K562 (cell line): ENCODE measurements around the gene SPEM3. TPM values are rescaled to one million over a fixed set of nuclear protein-coding genes. Genes with fewer than 3 reads are reported as not detected.

Experiments used
- ATAC-seq: fragments of 200-7000 bp; cut with Tn5 transposase; 3 replicates; pipeline ENCODE4 v1.9.1; 2020; ENCODE audit warnings: moderate library complexity
- BruUV-seq: library from RNA; stranded (reverse); fragments of 400-500 nt; replicated peaks from 2 replicates; lab custom pipeline; 2021; lab: Mats Ljungman, UMichigan
- CTCF ChIA-PET: fragments of 300-600 bp; formaldehyde crosslinking; extraction: SDS; loops from one replicate; lab custom pipeline; 2021; ENCODE audit warnings: low intra/inter-chr PET ratio; lab: Yijun Ruan, JAX
- POLR2A ChIA-PET: fragments of 300-600, 350-650 bp; sonication (Branson Sonifier 250); formaldehyde crosslinking; extraction: SDS; loops from one replicate; lab custom pipeline; 2021; ENCODE audit warnings: antibody characterized with exemption, inconsistent platforms; lab: Yijun Ruan, JAX
- DNase-seq, 4 experiments: peaks; one replicate each; pipeline versions ENCODE4 v3.0.0 to v3.0.0-alpha.2; 2011 to 2018; ENCODE audit warnings: low spot score in 3 of 4, mixed read lengths in 3 of 4; ENCODE audit errors: extremely low read depth in 1 of 4
- FAIRE-seq: peaks from 2 replicates; lab custom pipeline; 2011; peaks lifted over from hg19 to GRCh38; lab: Jason Lieb, UNC
- H2AFZ ChIP-seq: 2 replicates; pipeline ENCODE4 v1.6.0; 2011; ENCODE audit warnings: low read depth, low read length, control low read depth, inconsistent platforms
- H3K27ac ChIP-seq: fragments of 200-600 bp; 3 replicates; pipeline ENCODE4 v1.8.0; 2011; ENCODE audit warnings: low read depth, mild to moderate bottlenecking, control low read depth, inconsistent platforms, low read length, moderate library complexity, mixed read lengths; ENCODE audit errors: extremely low read depth
- H3K27me3 ChIP-seq, 2 experiments: fragments of 300-600 bp in 1 of 2; 2 replicates in 1 of 2; 3 replicates in 1 of 2; pipeline versions ENCODE4 v1.6.0 to v1.8.0; 2011; ENCODE audit warnings: inconsistent platforms in 2 of 2, low read length in 2 of 2, mild to moderate bottlenecking in 1 of 2, mixed read lengths in 1 of 2, moderate library complexity in 1 of 2; ENCODE audit not compliant: control insufficient read depth in 2 of 2, insufficient read depth in 2 of 2
- H3K36me3 ChIP-seq: fragments of 300-600 bp; 3 replicates; pipeline ENCODE4 v1.8.0; 2011; ENCODE audit warnings: mild to moderate bottlenecking, low read length, inconsistent platforms; ENCODE audit not compliant: control insufficient read depth, insufficient read depth
- H3K4me1 ChIP-seq, 2 experiments: fragments of 200-600 bp in 1 of 2; replicated peaks in 1 of 2; 2 replicates in 1 of 2; 3 replicates in 1 of 2; pipeline versions ENCODE4 v1.5.1 to v1.8.0; 2011; ENCODE audit warnings: inconsistent platforms in 2 of 2, low read length in 2 of 2, mild to moderate bottlenecking in 1 of 2, mixed read lengths in 1 of 2, moderate library complexity in 1 of 2; ENCODE audit not compliant: control insufficient read depth in 2 of 2, insufficient read depth in 2 of 2
- H3K4me2 ChIP-seq: 2 replicates; pipeline ENCODE4 v1.6.1; 2011; ENCODE audit warnings: low read length, control low read depth, inconsistent platforms, mixed read lengths; ENCODE audit not compliant: insufficient read depth
- H3K4me3 ChIP-seq: fragments of 200-600 bp; sonication (generic), shearing (Covaris generic); 2 replicates; pipeline ENCODE4 v1.5.1; 2016; ENCODE audit warnings: control low read depth, inconsistent platforms
- H3K79me2 ChIP-seq: fragments of 200-600 bp; 3 replicates; pipeline ENCODE4 v1.8.0; 2011; ENCODE audit warnings: low read length, inconsistent platforms; ENCODE audit not compliant: control insufficient read depth, insufficient read depth
- H3K9ac ChIP-seq, 2 experiments: 2 replicates each; pipeline versions ENCODE4 v1.6.0 to v1.6.1; 2011; ENCODE audit warnings: low read depth in 2 of 2, low read length in 2 of 2, control low read depth in 1 of 2, inconsistent platforms in 1 of 2, mild to moderate bottlenecking in 1 of 2, mixed read lengths in 1 of 2; ENCODE audit not compliant: insufficient read depth in 1 of 2
- H3K9me1 ChIP-seq: one replicate; pipeline ENCODE4 v1.6.0; 2011; ENCODE audit warnings: inconsistent platforms, mild to moderate bottlenecking, low read length, moderate library complexity; ENCODE audit not compliant: control insufficient read depth, insufficient read depth
- H3K9me3 ChIP-seq: replicated peaks from 2 replicates; pipeline ENCODE4 v1.5.1; 2011; ENCODE audit warnings: low read depth, low read length, inconsistent platforms; ENCODE audit not compliant: control insufficient read depth, insufficient read depth
- H4K20me1 ChIP-seq: replicated peaks from 2 replicates; pipeline ENCODE4 v1.6.1; 2011; ENCODE audit warnings: low read length, inconsistent platforms, mixed read lengths; ENCODE audit not compliant: control insufficient read depth, insufficient read depth
- HNRNPK ChIP-seq: fragments of 200-400 bp; formaldehyde crosslinking; IDR thresholded peaks from one replicate; pipeline ENCODE4 v1.6.1; 2018; ENCODE audit warnings: mild to moderate bottlenecking, low read depth, low read length; ENCODE audit not compliant: poor library complexity, severe bottlenecking
- NUFIP1 ChIP-seq: fragments of 450-650 bp; IDR thresholded peaks from 2 replicates; pipeline ENCODE4 v1.6.1; 2018; ENCODE audit not compliant: partially characterized antibody
- ZFX ChIP-seq: sonication (generic); formaldehyde crosslinking; IDR thresholded peaks from 2 replicates; pipeline ENCODE4 v1.8.0; 2022; ENCODE audit warnings: mild to moderate bottlenecking, missing genetic modification reagents, moderate library complexity
- ZNF324 ChIP-seq: fragments of 250-450 bp; sonication (Bioruptor Pico); IDR thresholded peaks from 2 replicates; pipeline ENCODE4 v1.4.0; 2020; ENCODE audit warnings: mild to moderate bottlenecking
- WGBS: fragments of 100-300 bp; shearing (Covaris generic); methylation state at CpG from one replicate; pipeline ENCODE4 v1.1.6; 2016; ENCODE audit warnings: low coverage, mixed read lengths; ENCODE audit not compliant: insufficient coverage; ENCODE audit errors: missing lambda C conversion rate; 5-methylcytosine and 5-hydroxymethylcytosine counted together
- in situ Hi-C: fragments of 300-500 bp; cut with MboI; formaldehyde crosslinking; loops from 4 replicates; pipeline ENCODE4 v1.15.0; 2018; ENCODE audit warnings: inconsistent platforms, mixed read lengths
- intact Hi-C: fragments of 100-400 bp; cut with micrococcal nuclease; formaldehyde crosslinking; loops from 2 replicates; pipeline ENCODE4 v1.14.2; 2022
- polyA plus RNA-seq, 8 experiments: library from polyadenylated mRNA; depleted of rRNA in 4 of 8; stranded (reverse) in 5 of 8; unstranded in 3 of 8; fragments of >200 nt; fragmentation: Nextera tagmentation in 2 of 8; fragmentation: Illumina TruSeq in 1 of 8; extraction: Ambion mirVana in 2 of 8; extraction: Trizol in 1 of 8; gene quantifications; 2 replicates each; pipeline versions ENCODE4 v1.2.1 to v1.2.3, GENCODE V29; 2011 to 2014; ENCODE audit warnings: inconsistent platforms in 1 of 8, missing spikeins in 1 of 8
- total RNA-seq, 7 experiments: library from RNA; depleted of rRNA in 6 of 7; stranded (reverse); fragments of >200 nt in 6 of 7; fragmentation: Illumina TruSeq in 2 of 7; extraction: Trizol in 2 of 7; gene quantifications; 2 replicates each; pipeline versions ENCODE4 v1.2.1 to v1.2.3, GENCODE V29; 2011 to 2021; ENCODE audit warnings: low replicate concordance in 1 of 7
- TF ChIP-seq, protein P1 (sequence below), 2 experiments: fragments of 450-650 bp in 1 of 2; sonication (generic) in 1 of 2; formaldehyde crosslinking in 1 of 2; IDR thresholded peaks in 1 of 2; conservative IDR thresholded peaks in 1 of 2; 2 replicates each; pipeline versions ENCODE4 v1.6.1 to v1.8.1; 2016 to 2023; ENCODE audit warnings: mild to moderate bottlenecking in 2 of 2, moderate library complexity in 2 of 2, inconsistent platforms in 1 of 2, missing genetic modification reagents in 1 of 2
- TF ChIP-seq, protein P2 (sequence below), 2 experiments: IDR thresholded peaks; 2 replicates each; pipeline ENCODE4 v1.6.1; 2011; ENCODE audit warnings: borderline replicate concordance in 1 of 2, control low read depth in 1 of 2, low read depth in 1 of 2, low read length in 1 of 2, mild to moderate bottlenecking in 1 of 2, mixed read lengths in 1 of 2, moderate library complexity in 1 of 2; ENCODE audit not compliant: insufficient read depth in 1 of 2, insufficient read length in 1 of 2, poor library complexity in 1 of 2, severe bottlenecking in 1 of 2; ENCODE audit errors: extremely low read depth in 1 of 2
- TF ChIP-seq, protein P3 (sequence below): fragments of 450-650 bp; formaldehyde crosslinking; IDR thresholded peaks from 2 replicates; pipeline ENCODE4 v1.4.0; 2020; ENCODE audit warnings: mild to moderate bottlenecking

Gene SPEM3
- total and polyA plus RNA-seq, 9 of the 15 experiments (the other 6 are each of a cell fraction or from before 2014, with no cell fraction given): not detected

DNA sequence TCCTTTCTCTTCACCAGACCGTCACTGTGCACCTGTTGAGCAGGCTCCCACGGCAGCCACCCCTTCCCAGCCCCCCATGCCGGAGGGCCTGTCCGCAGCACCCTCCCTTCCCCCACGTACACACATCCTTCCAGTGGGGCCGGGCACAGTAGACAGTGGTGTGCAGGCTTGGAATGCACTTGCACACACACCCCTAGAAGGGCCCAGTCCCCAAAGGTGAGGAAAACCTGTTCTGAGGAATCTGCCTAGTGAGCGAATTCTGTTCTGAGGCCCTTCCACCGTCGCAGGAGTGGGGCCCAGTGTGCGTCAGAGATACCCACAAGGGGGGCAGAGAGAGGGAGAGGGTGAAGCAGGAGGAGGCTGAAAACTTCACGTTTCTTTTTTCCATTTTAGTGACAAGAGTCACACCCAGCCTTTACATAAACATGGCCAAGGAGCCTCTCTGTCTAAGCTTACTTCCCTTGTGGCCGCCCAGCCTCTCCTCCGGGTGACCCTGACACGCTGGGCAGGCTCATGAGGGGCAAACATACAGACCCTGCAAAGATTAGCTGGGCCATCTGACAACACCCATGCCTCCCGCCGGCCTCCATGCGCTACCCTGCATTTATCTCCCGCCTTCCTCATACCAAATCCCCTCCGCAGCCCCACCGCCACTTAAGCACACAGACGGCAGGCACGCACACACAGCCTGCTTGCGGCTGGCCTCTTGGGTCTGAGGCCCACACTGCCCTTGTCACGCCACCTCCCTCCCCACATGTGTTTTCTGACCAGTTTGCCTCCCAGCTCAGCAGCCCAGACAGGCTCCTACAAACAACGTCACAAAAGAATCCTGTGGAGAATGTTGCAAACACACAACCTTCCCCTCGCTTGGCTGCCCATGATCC, 49.0 kb downstream of the SPEM3 start:
- in situ Hi-C loops: no loop called here
- no peaks in the 10 kb centered on the region for H3K27me3 ChIP-seq
- FAIRE-seq (peak; percentile 74), DNase-seq (peak in 2 of 4 experiments; percentile 32 to 61), ATAC-seq (peak; percentile 32)
- peaks cover 75% of the 10 kb centered on the region for H3K79me2 ChIP-seq
- POLR2A ChIA-PET: interaction anchor here (0.6 to 2.6 kb wide), 5 partner anchors 8 to 145 kb away, joined by 3 to 13 read pairs (median 6); partner anchors contain the start of gene POLR2A
- intact Hi-C loops: no loop called here
- peak overlapping the region; percentile 92 for H3K27ac ChIP-seq
- H3K9me1 ChIP-seq: no peaks in the 10 kb centered on the region
- H4K20me1 ChIP-seq: 0 out of 2 replicates have a peak, but pooled peaks cover 13% of the 10 kb centered on the region
- WGBS: 13% methylated on average over 24 of the region's 26 CpGs
- no TSS peak for BruUV-seq
- peak overlapping the region; percentile 70 for H3K4me3 ChIP-seq
- peaks cover 38 to 64% of the 10 kb centered on the region in 2 experiments for H3K4me1 ChIP-seq
- CTCF ChIA-PET: no interaction called here
- peak overlapping the region; percentile 93 for H3K4me2 ChIP-seq
- peak overlapping the region; percentile 82 to 94 for H3K9ac ChIP-seq
- H2AFZ ChIP-seq: peak overlapping the region; percentile 32; the same call in 1 of the 2 replicates
- H3K36me3 ChIP-seq: no peaks in the 10 kb centered on the region; the same call in 1 of the 3 replicates
- no peaks in the 10 kb centered on the region for H3K9me3 ChIP-seq
- TF ChIP-seq HNRNPK (no peak), ZNF324 (CRISPR knock-in tag) (no peak), ZFX (CRISPR knock-in tag) (peak; percentile 39; the same call in 1 of the 2 replicates), NUFIP1 (no peak)
- TF ChIP-seq, protein P1, sequence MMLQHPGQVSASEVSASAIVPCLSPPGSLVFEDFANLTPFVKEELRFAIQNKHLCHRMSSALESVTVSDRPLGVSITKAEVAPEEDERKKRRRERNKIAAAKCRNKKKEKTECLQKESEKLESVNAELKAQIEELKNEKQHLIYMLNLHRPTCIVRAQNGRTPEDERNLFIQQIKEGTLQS (IDR thresholded peaks at IDR 0.05): no peak
- TF ChIP-seq, protein P1 (CRISPR knock-in tag; conservative IDR thresholded peaks at IDR 0.05): no peak
- TF ChIP-seq, protein P2, sequence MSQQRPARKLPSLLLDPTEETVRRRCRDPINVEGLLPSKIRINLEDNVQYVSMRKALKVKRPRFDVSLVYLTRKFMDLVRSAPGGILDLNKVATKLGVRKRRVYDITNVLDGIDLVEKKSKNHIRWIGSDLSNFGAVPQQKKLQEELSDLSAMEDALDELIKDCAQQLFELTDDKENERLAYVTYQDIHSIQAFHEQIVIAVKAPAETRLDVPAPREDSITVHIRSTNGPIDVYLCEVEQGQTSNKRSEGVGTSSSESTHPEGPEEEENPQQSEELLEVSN (IDR thresholded peaks at IDR 0.05; ENCODE audit: borderline replicate concordance in 1 of 2, extremely low read depth in 1 of 2, insufficient read depth in 1 of 2, insufficient read length in 1 of 2, low read depth in 1 of 2, low read length in 1 of 2, poor library complexity in 1 of 2, severe bottlenecking in 1 of 2): peak; percentile 27 to 75
- TF ChIP-seq, protein P3, sequence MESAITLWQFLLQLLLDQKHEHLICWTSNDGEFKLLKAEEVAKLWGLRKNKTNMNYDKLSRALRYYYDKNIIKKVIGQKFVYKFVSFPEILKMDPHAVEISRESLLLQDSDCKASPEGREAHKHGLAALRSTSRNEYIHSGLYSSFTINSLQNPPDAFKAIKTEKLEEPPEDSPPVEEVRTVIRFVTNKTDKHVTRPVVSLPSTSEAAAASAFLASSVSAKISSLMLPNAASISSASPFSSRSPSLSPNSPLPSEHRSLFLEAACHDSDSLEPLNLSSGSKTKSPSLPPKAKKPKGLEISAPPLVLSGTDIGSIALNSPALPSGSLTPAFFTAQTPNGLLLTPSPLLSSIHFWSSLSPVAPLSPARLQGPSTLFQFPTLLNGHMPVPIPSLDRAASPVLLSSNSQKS (CRISPR knock-in tag): no peak
